H1 (cell line): ENCODE measurements around the gene NGEF. TPM values are rescaled to one million over a fixed set of nuclear protein-coding genes. Genes with fewer than 3 reads are reported as not detected.
A peak's percentile ranks its signal among the peaks of the same experiment; 100 is the strongest.

Experiments used
- CTCF ChIA-PET: fragments of 300-600 bp; sonication (Branson Sonifier 250); formaldehyde crosslinking; loops from one replicate; lab custom pipeline; 2021; ENCODE audit not compliant: partially characterized antibody; lab: Charles Lee
- POLR2A ChIA-PET: fragments of 300-600 bp; sonication (Branson Sonifier 250); formaldehyde crosslinking; loops from one replicate; lab custom pipeline; 2021; ENCODE audit warnings: inconsistent platforms; ENCODE audit not compliant: partially characterized antibody; lab: Charles Lee
- DNase-seq, 2 experiments: peaks; one replicate each; pipeline versions ENCODE4 v3.0.0 to v3.0.0-alpha.2; 2010 to 2022; ENCODE audit warnings: low spot score in 2 of 2, low read depth in 1 of 2, mixed read lengths in 1 of 2
- FAIRE-seq: peaks from 2 replicates; lab custom pipeline; 2011; peaks lifted over from hg19 to GRCh38; lab: Jason Lieb, UNC
- H2AFZ ChIP-seq: 2 replicates; pipeline ENCODE4 v1.8.1; 2012; ENCODE audit warnings: low read length, inconsistent platforms
- H2AK5ac ChIP-seq: 2 replicates; pipeline ENCODE4 v1.6.1; 2013; ENCODE audit warnings: low read depth, low read length
- H2BK120ac ChIP-seq: replicated peaks from 2 replicates; pipeline ENCODE3; 2013; ENCODE audit warnings: low read depth, low read length, inconsistent platforms
- H2BK12ac ChIP-seq: 2 replicates; pipeline ENCODE4 v1.6.1; 2013; ENCODE audit warnings: low read depth, low read length
- H2BK15ac ChIP-seq: 2 replicates; pipeline ENCODE4 v1.6.1; 2013; ENCODE audit warnings: low read length
- H2BK20ac ChIP-seq: 2 replicates; pipeline ENCODE4 v1.6.1; 2013; ENCODE audit warnings: low read length
- H2BK5ac ChIP-seq: 2 replicates; pipeline ENCODE4 v1.6.1; 2013; ENCODE audit warnings: low read depth, low read length
- H3K14ac ChIP-seq: 2 replicates; pipeline ENCODE4 v1.6.1; 2013; ENCODE audit warnings: inconsistent platforms; ENCODE audit not compliant: insufficient read length
- H3K18ac ChIP-seq: 2 replicates; pipeline ENCODE4 v1.6.1; 2013; ENCODE audit warnings: low read length; ENCODE audit errors: extremely low read depth
- H3K23ac ChIP-seq: 2 replicates; pipeline ENCODE4 v1.6.1; 2013; ENCODE audit warnings: inconsistent platforms; ENCODE audit not compliant: insufficient read length
- H3K23me2 ChIP-seq: 2 replicates; pipeline ENCODE4 v1.6.1; 2013; ENCODE audit warnings: low read depth, low read length
- H3K27ac ChIP-seq: 2 replicates; pipeline ENCODE4 v1.6.1; 2011; ENCODE audit warnings: low read depth, low read length, inconsistent platforms
- H3K27me3 ChIP-seq, 4 experiments: replicated peaks in 1 of 4; 1 replicate in 1 of 4; 2 replicates in 3 of 4; pipeline versions ENCODE4 v1.6.1 to v1.8.1; 2011 to 2013; ENCODE audit warnings: low read length in 3 of 4, mild to moderate bottlenecking in 3 of 4, inconsistent platforms in 2 of 4, mixed read lengths in 2 of 4, moderate library complexity in 1 of 4; ENCODE audit not compliant: control insufficient read depth in 3 of 4, insufficient read depth in 3 of 4; ENCODE audit errors: extremely low read depth in 1 of 4
- H3K36me3 ChIP-seq, 4 experiments: 2 replicates each; pipeline versions ENCODE4 v1.6.1 to v1.8.1; 2011 to 2013; ENCODE audit warnings: mild to moderate bottlenecking in 4 of 4, low read length in 3 of 4, moderate library complexity in 2 of 4, control low read depth in 1 of 4, inconsistent platforms in 1 of 4; ENCODE audit not compliant: insufficient read depth in 4 of 4, control insufficient read depth in 2 of 4
- H3K4ac ChIP-seq: replicated peaks from 2 replicates; pipeline ENCODE3; 2013; ENCODE audit warnings: low read length, low read depth, mixed read lengths, inconsistent platforms; ENCODE audit not compliant: insufficient read length
- H3K4me1 ChIP-seq, 4 experiments: replicated peaks in 1 of 4; 1 replicate in 1 of 4; 2 replicates in 3 of 4; pipeline versions ENCODE4 v1.6.1 to v1.8.1; 2011 to 2013; ENCODE audit warnings: low read length in 3 of 4, inconsistent platforms in 2 of 4, mixed read lengths in 1 of 4; ENCODE audit not compliant: insufficient read depth in 4 of 4, control insufficient read depth in 3 of 4
- H3K4me2 ChIP-seq, 2 experiments: 2 replicates each; pipeline versions ENCODE4 v1.6.1 to v1.8.1; 2011 to 2013; ENCODE audit warnings: low read depth in 2 of 2, low read length in 2 of 2, control low read depth in 1 of 2, inconsistent platforms in 1 of 2, mild to moderate bottlenecking in 1 of 2; ENCODE audit not compliant: insufficient read depth in 1 of 2
- H3K4me3 ChIP-seq, 4 experiments: fragments of 200-600, 300-600 bp in 1 of 4; sonication (generic), shearing (Covaris generic), sonication (Bioruptor Twin) in 1 of 4; 2 replicates each; pipeline versions ENCODE4 v1.5.1 to v1.8.1; 2011 to 2016; ENCODE audit warnings: low read length in 4 of 4, low read depth in 3 of 4, control low read depth in 2 of 4, inconsistent platforms in 2 of 4, mild to moderate bottlenecking in 2 of 4, mixed read lengths in 1 of 4, moderate library complexity in 1 of 4; ENCODE audit not compliant: insufficient read depth in 2 of 4; ENCODE audit errors: extremely low read depth in 1 of 4
- H3K56ac ChIP-seq: replicated peaks from 2 replicates; pipeline ENCODE3; 2013; ENCODE audit warnings: low read depth, mild to moderate bottlenecking, mixed read lengths, low read length, inconsistent platforms; ENCODE audit not compliant: insufficient read length
- H3K79me1 ChIP-seq: 2 replicates; pipeline ENCODE4 v1.6.1; 2013; ENCODE audit warnings: low read depth, low read length, control low read depth
- H3K79me2 ChIP-seq, 2 experiments: 2 replicates each; pipeline versions ENCODE4 v1.6.1 to v1.8.1; 2012 to 2013; ENCODE audit warnings: low read length in 2 of 2, mild to moderate bottlenecking in 2 of 2, inconsistent platforms in 1 of 2; ENCODE audit not compliant: insufficient read depth in 2 of 2, control insufficient read depth in 1 of 2
- H3K9ac ChIP-seq, 4 experiments: replicated peaks in 1 of 4; 1 replicate in 1 of 4; 2 replicates in 3 of 4; pipeline versions ENCODE4 v1.6.1 to v1.8.1; 2011 to 2013; ENCODE audit warnings: low read depth in 3 of 4, low read length in 3 of 4, control low read depth in 2 of 4, mild to moderate bottlenecking in 2 of 4, moderate library complexity in 2 of 4, inconsistent platforms in 1 of 4; ENCODE audit errors: extremely low read depth in 1 of 4
- H3K9me3 ChIP-seq, 2 experiments: 2 replicates each; pipeline versions ENCODE4 v1.6.1 to v1.8.1; 2012 to 2013; ENCODE audit warnings: mild to moderate bottlenecking in 2 of 2, moderate library complexity in 2 of 2, control low read depth in 1 of 2, inconsistent platforms in 1 of 2, low read depth in 1 of 2, low read length in 1 of 2, mixed read lengths in 1 of 2; ENCODE audit not compliant: insufficient read depth in 2 of 2
- H4K20me1 ChIP-seq, 2 experiments: replicated peaks in 1 of 2; 2 replicates each; pipeline versions ENCODE3 to v1.8.1; 2011 to 2013; ENCODE audit warnings: inconsistent platforms in 2 of 2, low read length in 2 of 2, mild to moderate bottlenecking in 1 of 2; ENCODE audit not compliant: insufficient read depth in 2 of 2, control insufficient read depth in 1 of 2
- H4K5ac ChIP-seq: 2 replicates; pipeline ENCODE4 v1.6.1; 2013; ENCODE audit warnings: low read length, low read depth, mixed read lengths, inconsistent platforms; ENCODE audit not compliant: insufficient read length
- H4K8ac ChIP-seq: 2 replicates; pipeline ENCODE4 v1.8.0; 2013; ENCODE audit warnings: mild to moderate bottlenecking, moderate library complexity, low read length, inconsistent platforms; ENCODE audit not compliant: insufficient read depth; ENCODE audit errors: extremely low read depth
- H4K91ac ChIP-seq: replicated peaks from 2 replicates; pipeline ENCODE3; 2013; ENCODE audit warnings: low read length, mixed read lengths, inconsistent platforms; ENCODE audit not compliant: insufficient read length
- EP300 ChIP-seq, 2 experiments: IDR thresholded peaks; 1 replicate in 1 of 2; 2 replicates in 1 of 2; pipeline ENCODE4 v1.6.1; 2011 to 2012; ENCODE audit warnings: low read depth in 2 of 2, low read length in 2 of 2, mild to moderate bottlenecking in 2 of 2, borderline replicate concordance in 1 of 2, inconsistent platforms in 1 of 2, moderate library complexity in 1 of 2
- GTF2F1 ChIP-seq: IDR thresholded peaks from 2 replicates; pipeline ENCODE4 v1.6.1; 2012; ENCODE audit warnings: low read depth, low read length, improper control_type of control experiment, borderline replicate concordance
- RAD21 ChIP-seq, 2 experiments: IDR thresholded peaks in 1 of 2; conservative IDR thresholded peaks in 1 of 2; 2 replicates each; pipeline ENCODE4 v1.6.1; 2011; ENCODE audit warnings: low read depth in 2 of 2, low read length in 2 of 2, improper control_type of control experiment in 1 of 2, inconsistent platforms in 1 of 2, mild to moderate bottlenecking in 1 of 2, moderate library complexity in 1 of 2
- RBBP5 ChIP-seq: IDR thresholded peaks from 2 replicates; pipeline ENCODE4 v1.7.1; 2012; ENCODE audit warnings: low read depth, mild to moderate bottlenecking, inconsistent platforms, low read length, moderate library complexity, borderline replicate concordance
- RFX5 ChIP-seq: IDR thresholded peaks from 2 replicates; pipeline ENCODE4 v1.6.1; 2011; ENCODE audit warnings: low read depth, low read length, improper control_type of control experiment, borderline replicate concordance
- SIN3A ChIP-seq, 2 experiments: IDR thresholded peaks in 1 of 2; conservative IDR thresholded peaks in 1 of 2; 2 replicates each; pipeline ENCODE4 v1.6.1; 2011 to 2012; ENCODE audit warnings: low read length in 2 of 2, improper control_type of control experiment in 1 of 2, low read depth in 1 of 2, mild to moderate bottlenecking in 1 of 2
- SUZ12 ChIP-seq: fragments of 200-600 bp; sonication (generic); IDR thresholded peaks from 2 replicates; pipeline ENCODE4 v1.6.1; 2012; ENCODE audit warnings: mild to moderate bottlenecking, inconsistent platforms, low read length, moderate library complexity, mixed read lengths
- TEAD4 ChIP-seq: IDR thresholded peaks from 2 replicates; pipeline ENCODE4 v1.6.1; 2012; ENCODE audit warnings: low read depth, low read length, inconsistent platforms, mixed read lengths
- WGBS, 2 experiments: shearing (Covaris generic) in 1 of 2; methylation state at CpG; one replicate each; pipeline versions ENCODE4 v1.1.6 to v1.1.7; 2013 to 2015; ENCODE audit warnings: low lambda C conversion rate in 2 of 2, mixed read lengths in 2 of 2, inconsistent platforms in 1 of 2, low coverage in 1 of 2, missing lambda C conversion rate in 1 of 2; ENCODE audit not compliant: insufficient replicate concordance in 2 of 2, insufficient coverage in 1 of 2, insufficient read length in 1 of 2; ENCODE audit errors: extremely low coverage in 1 of 2, missing lambda C conversion rate in 1 of 2; 5-methylcytosine and 5-hydroxymethylcytosine counted together
- polyA plus RNA-seq, 7 experiments: library from polyadenylated mRNA; depleted of rRNA in 3 of 7; stranded (reverse) in 5 of 7; unstranded in 2 of 7; fragments of >200 nt in 5 of 7; fragments of 200-250 nt in 2 of 7; gene quantifications; 1 replicate in 5 of 7; 2 replicates in 1 of 7; 4 replicates in 1 of 7; pipeline versions ENCODE4 v1.2.1 to v1.2.3, GENCODE V29; 2011 to 2013; ENCODE audit warnings: missing spikeins in 2 of 7, mixed read lengths in 2 of 7
- total RNA-seq: library from RNA; stranded (reverse); fragmentation: NEBNext Ultra II Directional; extraction: Animal tissue kit (Norgen Biotek cat#: 25700); gene quantifications from 2 replicates; pipeline ENCODE4 v1.2.1, GENCODE V29; 2021
- TF ChIP-seq, protein P1 (sequence below): IDR thresholded peaks from 2 replicates; pipeline ENCODE4 v1.6.1; 2011; ENCODE audit warnings: low read depth, mild to moderate bottlenecking, low read length; ENCODE audit not compliant: insufficient read depth

The NGEF gene
- total and polyA plus RNA-seq, 2 of the 8 experiments (the other 6 are each of a cell fraction or from before 2014, with no cell fraction given): 2.7 to 3.2 TPM

DNA sequence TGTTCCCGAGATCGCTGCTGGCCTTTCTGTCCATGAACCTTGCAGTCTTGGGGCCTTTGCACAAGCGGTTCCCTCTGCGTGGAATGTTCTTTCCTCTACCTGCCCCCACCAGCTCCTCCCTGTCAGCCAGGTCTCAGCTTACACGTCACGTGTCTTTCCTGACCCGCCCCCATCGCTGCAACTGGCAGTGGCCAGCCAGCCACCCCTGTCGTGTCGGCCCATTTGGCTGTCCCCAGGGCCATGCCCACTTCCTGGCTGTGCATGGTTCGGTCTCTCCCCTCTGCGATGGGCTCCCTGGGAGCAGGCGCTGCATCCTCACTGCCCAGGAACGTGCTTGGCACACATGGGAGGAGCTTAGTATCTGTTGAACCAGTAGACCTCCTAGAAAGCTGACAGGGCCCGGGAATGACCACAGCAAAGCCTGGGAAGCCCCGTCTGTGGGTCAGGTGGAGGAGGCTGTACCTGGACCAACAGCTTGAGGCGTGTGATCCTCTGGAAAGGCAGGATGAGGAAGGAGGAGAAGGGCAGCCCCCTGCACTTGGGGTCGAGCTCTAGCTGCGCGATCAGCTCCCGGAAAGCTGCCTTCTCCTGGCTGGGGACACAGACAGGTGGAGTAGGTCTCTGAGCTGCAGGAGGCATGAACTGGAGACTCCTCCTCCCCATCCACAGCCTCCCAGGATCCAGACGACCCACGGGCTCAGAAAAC is 122.0 kb downstream of the NGEF start:
- H3K4me1 ChIP-seq: peaks cover 0 to 16% (median 10%) of the 10 kb centered on the region in 4 experiments; a peak in 6 of 7 replicates
- no peak overlapping the region for H3K56ac ChIP-seq
- no peak overlapping the region for H3K14ac ChIP-seq
- H2BK120ac ChIP-seq: no peak overlapping the region
- H2BK12ac ChIP-seq: peak overlapping the region; percentile 84; the same call in 1 of the 2 replicates
- no peak overlapping the region for H3K9ac ChIP-seq
- H2BK20ac ChIP-seq: 0 out of 2 replicates have a peak overlapping the region, but pooled peaks have one; percentile 82
- peak overlapping the region; percentile 44; the same call in 1 of the 2 replicates for H2BK5ac ChIP-seq
- ChIA-PET POLR2A (interaction anchor here (0.6 to 1.5 kb wide), 3 partner anchors 8 to 43 kb away, joined by 4 read pairs; no protein-coding TSS in a partner anchor), CTCF (interaction anchor here (0.7 to 3.0 kb wide), 7 partner anchors 21 to 163 kb away, joined by 3 to 7 read pairs (median 3); partner anchors contain the start of gene SNORC)
- DNase-seq (peak in 1 of 2 experiments; percentile 82), FAIRE-seq (peak; percentile 45)
- H3K18ac ChIP-seq: peak overlapping the region; percentile 86
- H2BK15ac ChIP-seq: peak overlapping the region; percentile 96; the same call in 1 of the 2 replicates
- WGBS, 2 experiments: 44% methylated on average over 22 of the region's 23 CpGs; no CpG with 5 or more reads in 1 of the 2 experiments
- peak overlapping the region; percentile 61 for H2AFZ ChIP-seq
- H3K79me2 ChIP-seq: no peaks in the 10 kb centered on the region
- H4K91ac ChIP-seq: peak overlapping the region; percentile 18
- no peaks in the 10 kb centered on the region for H3K9me3 ChIP-seq
- no peaks in the 10 kb centered on the region; a peak in 1 of 8 replicates for H3K36me3 ChIP-seq
- no peak overlapping the region for H3K23ac ChIP-seq
- H2AK5ac ChIP-seq: no peak overlapping the region
- H4K20me1 ChIP-seq: peaks cover 0 to 7% of the 10 kb centered on the region in 2 experiments
- no peaks in the 10 kb centered on the region for H3K27me3 ChIP-seq
- H3K4me2 ChIP-seq: peak overlapping the region; percentile 55 to 58
- H3K23me2 ChIP-seq: peaks cover 4% of the 10 kb centered on the region
- peak overlapping the region in 1 of 4 experiments; percentile 34; a peak in 1 of 8 replicates for H3K4me3 ChIP-seq
- peak overlapping the region; percentile 66 for H4K8ac ChIP-seq
- H4K5ac ChIP-seq: peak overlapping the region; percentile 23
- H3K79me1 ChIP-seq: no peaks in the 10 kb centered on the region
- H3K27ac ChIP-seq: no peak overlapping the region
- no peak overlapping the region for H3K4ac ChIP-seq
- TF ChIP-seq RBBP5: 0 out of 2 replicates have a peak, but pooled peaks have one; percentile 20
- no peak for TF ChIP-seq RFX5
- TF ChIP-seq GTF2F1: no peak
- no peak for TF ChIP-seq RAD21 (IDR thresholded peaks at IDR 0.05 in 1 of 2, conservative IDR thresholded peaks at IDR 0.05 in 1 of 2; ENCODE audit: low read depth in 2 of 2, low read length in 2 of 2)
- peak in 1 of 2 experiments; percentile 38; a peak in 1 of 3 replicates for TF ChIP-seq EP300 (IDR thresholded peaks at IDR 0.05; ENCODE audit: borderline replicate concordance in 1 of 2, low read depth in 2 of 2, low read length in 2 of 2)
- TF ChIP-seq, protein P1, sequence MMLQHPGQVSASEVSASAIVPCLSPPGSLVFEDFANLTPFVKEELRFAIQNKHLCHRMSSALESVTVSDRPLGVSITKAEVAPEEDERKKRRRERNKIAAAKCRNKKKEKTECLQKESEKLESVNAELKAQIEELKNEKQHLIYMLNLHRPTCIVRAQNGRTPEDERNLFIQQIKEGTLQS: 0 out of 2 replicates have a peak, but pooled peaks have one; percentile 15
- TF ChIP-seq SUZ12: no peak
- peak; percentile 69; the same call in 1 of the 2 replicates for TF ChIP-seq TEAD4
- TF ChIP-seq SIN3A (conservative IDR thresholded peaks at IDR 0.05 in 1 of 2, IDR thresholded peaks at IDR 0.05 in 1 of 2; ENCODE audit: low read depth in 1 of 2, low read length in 2 of 2): no peak; a peak in 1 of 4 replicates
